NOMO-1 treated with DMSO at 0.1 percent for 48 hours (cell line): ENCODE results near the gene FOXP1.

ENCODE experiments used
- DNase-seq: peaks from one replicate; lab custom pipeline; 2025; ENCODE audit not compliant: unreplicated experiment; lab: John Stamatoyannopoulos, UW

Gene FOXP1

DNA sequence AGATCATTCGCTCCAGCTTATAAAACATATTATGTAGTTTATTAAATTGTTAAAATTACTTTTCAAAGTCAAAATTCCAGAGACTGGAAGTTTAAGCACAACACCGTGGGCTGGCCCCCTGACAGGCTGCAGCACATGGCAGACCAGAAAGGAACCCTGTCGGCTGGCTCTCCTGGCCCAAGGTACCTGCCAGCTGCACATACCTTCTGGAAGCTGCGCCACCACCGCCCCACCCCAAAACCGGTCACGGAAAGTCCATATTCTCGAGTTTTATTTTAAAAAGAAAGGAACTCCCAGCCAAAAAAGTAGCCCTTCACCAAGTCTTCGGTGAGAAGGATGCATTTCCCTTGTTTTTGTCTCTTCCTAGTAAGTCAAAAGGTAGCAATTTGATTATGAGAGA is 94.6 kb downstream of the FOXP1 start:
- DNase-seq, result no peak

DNA sequence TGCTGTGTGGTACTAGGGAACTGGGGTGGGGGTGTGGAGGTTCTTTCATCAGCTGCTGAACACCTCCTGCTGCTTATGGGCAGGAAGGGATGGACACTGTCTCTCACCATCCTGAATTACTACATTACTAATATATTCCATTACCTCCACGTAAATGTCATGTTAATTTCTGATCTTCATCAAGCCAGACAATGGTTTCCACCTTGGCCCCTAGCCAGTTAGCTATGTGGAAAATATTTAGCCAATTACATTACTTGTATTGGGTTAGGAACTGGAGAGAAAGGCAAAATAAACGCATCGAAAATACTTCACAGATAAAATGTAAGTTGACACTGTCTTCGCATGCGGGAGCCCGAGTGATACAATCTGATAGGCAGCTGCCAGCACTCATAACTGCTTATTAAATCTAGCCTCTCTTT is 95.1 kb downstream of the FOXP1 start:
- DNase-seq, result no peak

DNA sequence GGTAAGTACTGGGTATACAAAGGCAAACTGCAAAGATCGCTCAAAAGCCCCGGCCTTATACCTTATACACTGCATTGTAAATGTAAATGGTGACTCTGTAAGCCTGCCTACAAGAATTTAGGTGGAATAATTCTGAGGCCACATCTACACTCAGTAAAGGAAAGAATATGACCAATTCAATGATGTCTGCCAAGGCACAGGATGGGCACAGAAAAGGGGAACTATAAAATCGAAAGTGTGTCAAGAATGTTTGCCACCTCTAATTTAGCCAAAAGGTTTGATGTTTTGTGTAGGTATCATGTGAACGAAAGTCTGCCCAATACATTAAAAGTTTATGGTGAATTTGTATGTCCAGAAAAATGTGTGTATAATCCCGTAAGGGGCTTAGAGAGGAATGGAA is 96.1 kb downstream of the FOXP1 start:
- DNase-seq, result peak; percentile 43

DNA sequence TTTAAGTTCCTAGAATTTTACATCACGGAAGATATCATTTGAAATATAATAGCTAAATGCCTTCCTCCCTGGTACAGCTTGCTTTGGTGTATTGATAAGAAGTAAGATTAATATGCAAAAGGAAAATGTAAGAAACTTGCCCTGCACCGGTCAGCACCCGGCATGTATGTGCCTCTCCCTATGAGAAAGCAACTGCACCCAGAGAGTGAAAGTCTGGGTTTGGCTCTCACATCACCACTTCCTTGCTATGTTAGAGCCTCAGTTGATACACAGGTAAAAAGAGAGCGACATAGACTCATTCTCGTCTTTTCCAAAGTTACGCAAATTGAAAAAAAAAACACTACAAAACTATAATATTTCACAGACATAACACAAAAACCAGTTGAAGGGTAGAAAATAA is 96.7 kb downstream of the FOXP1 start:
- no peak for DNase-seq

DNA sequence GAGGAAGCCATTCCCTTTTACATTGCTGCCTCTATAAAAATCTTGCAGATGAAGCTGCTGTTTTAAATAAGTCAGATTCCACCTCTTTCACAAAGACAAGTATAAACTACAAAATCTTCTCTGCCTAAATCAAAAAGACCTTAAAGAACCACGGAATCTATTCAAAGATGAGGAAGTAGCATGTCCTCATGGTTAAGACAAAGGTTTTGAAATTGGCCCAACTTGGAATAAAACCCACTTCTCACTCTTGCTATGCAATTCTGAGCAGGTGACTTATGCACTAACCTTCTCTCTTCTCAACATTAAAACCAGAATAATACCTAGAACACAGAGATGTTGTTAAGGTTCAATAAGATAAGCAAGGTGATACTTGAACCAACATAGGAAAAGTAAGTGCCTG is 97.6 kb downstream of the FOXP1 start:
- peak; percentile 70 for DNase-seq

DNA sequence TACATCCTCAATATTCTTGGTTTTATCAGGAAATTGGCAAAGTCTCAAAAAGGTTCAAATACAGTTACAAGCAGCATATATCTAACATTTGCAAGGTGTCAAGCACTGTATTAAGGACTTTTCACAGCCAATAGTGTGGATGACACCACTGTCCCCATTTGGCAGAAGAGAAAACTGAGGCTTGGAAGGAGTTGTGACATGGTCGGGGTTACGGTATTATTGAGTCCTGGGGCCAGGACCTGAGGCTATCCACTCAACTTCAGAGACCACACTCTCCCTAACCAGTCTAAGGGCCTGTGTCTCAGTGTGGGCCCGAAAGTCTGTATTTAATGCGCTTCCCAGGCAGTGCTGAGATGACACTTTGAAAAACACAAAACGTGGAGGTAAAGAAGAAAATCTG is 99.1 kb downstream of the FOXP1 start:
- no peak for DNase-seq

DNA sequence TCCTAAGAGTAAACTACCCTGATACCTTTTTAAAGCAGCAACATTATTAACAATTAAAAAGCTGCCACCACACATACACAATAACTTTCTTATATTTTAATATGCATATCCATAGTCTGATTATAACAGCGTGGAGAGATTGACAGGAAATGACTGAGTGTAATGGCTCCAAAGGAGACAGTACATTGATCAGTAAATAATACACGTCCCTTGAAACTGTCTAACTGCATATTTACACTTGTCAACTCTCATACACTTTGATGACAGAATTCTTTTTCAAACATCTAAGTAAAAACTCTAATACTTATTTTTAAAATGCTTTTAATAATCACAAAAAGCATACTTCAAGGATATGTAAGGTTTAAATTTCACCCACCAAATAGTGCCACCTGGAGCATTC is 99.5 kb downstream of the FOXP1 start:
- DNase-seq, result no peak

DNA sequence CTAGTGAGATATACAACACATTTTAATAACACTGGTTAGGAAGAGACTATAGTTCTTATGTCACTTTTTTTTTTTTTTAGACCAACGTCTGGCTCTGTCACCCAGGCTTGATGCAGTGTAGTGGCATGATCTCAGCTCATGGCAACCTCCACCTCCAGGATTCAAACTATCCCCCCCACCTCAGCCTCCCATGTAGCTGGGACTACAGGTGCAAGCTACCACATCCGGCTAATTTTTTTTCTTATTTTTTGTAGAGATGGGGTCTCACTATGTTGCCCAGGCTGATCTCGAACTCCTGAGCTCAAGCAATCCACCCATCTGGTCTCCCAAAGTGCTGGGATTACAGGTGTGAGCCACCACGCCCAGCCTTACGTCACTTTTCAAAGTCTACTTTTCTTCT is 100.8 kb downstream of the FOXP1 start:
- no peak for DNase-seq

DNA sequence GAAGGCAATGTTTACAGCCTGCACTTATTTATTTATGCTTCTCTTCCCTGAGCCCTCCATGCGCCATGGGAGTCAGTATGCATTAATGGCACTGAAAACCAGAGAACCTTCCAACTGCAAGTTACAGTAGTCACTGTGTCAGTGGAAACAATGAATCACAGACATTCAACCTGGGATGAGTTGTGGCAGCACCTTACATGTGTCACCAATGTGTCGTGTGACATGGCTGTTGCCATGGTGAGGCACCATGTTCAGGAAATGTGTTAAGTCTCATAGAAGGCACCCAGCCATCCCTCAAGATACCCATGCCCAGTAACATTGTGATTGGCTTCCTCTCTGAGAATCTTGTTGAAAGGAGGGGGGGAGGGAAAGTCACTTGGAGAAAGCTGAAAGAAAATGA is 105.0 kb downstream of the FOXP1 start:
- no peak for DNase-seq

DNA sequence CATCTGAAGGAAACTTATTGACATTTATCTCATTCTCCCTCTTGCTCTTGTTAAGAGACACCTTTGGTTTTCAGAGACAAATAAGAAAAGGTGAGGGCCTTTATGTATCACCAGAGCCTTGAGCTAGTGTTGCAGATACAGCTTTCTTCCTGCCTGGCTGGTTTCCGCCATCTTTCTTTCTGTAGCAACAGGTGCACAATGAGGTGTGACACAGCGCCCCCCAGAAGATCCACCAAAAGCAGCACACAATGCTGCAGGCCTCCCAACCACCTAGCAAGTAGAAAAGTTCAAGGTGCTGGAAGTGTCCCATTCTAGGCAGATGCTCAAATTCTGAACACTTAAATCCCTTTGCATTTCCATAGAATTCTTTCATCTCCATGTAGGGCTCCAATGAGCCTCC is 106.6 kb downstream of the FOXP1 start:
- no peak for DNase-seq

DNA sequence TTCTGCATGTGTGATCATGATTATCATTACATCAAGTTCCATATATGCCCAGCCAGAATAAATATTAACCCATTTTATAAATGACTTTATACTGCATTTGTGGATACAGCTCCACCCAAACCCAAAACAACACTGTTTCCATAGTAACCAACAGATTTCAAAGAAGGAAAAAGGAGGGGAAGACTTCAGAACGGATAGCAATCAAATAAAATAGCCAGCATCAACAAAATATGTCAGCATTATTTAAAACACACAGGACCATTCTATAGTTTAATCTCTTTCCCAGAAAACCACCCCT is 114.4 kb downstream of the FOXP1 start:
- DNase-seq, result no peak

DNA sequence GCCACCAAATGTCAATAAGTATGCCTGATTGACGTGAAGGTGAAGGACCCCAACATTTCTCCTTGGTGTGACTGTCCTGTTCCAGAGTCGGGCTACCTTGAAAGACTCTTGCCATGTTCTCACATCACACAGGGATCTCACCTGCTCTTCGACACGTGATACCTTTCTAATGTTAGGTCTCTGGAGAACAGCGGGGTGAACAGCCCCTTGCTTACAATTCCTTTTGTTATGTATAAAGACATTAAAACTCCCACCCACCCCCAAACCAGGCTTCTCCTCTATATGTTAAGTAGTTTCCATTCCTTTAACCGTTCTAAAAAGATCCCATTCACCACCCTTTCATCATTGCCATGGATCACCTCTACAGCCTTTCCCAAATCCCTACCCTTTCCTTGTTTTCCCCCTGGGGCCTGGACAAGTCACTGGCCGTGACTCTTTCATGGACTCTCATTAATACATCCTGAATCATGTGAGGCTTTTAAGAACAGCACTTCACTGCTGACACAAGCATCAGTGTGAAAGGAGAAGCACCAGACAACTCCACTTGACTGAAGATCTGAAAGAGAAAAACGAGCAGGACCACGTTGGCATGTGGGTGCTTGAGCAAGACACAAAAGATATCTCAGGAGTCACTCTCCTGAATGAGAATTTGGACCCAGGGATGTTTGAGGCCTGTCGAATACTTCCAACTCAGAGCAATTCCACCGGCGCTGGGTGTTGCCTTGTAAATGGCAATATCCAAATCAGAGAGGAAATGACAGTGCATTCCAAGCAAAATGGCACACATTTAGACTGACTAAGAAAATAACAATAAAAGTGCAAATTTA is 115.0 kb downstream of the FOXP1 start:
- DNase-seq, result no peak

DNA sequence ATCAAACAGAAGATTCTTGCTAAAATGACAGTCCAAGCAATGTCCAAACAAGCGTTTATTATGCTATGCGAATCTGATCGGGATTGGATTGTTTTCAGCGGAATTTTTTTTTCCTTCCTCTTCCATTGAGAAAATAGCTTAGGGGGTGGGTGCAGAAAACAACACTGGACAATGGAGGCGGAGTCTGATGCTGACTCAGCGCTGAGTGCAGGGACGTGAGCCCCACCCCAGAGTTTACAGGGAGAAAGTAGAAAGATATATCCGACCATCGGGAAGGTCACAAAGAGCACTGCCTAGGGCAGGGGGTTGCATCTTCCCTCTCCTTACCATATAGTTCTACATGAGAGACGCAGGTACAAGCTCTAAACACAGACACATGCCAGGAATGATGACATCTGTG is 117.0 kb downstream of the FOXP1 start:
- DNase-seq, result no peak

DNA sequence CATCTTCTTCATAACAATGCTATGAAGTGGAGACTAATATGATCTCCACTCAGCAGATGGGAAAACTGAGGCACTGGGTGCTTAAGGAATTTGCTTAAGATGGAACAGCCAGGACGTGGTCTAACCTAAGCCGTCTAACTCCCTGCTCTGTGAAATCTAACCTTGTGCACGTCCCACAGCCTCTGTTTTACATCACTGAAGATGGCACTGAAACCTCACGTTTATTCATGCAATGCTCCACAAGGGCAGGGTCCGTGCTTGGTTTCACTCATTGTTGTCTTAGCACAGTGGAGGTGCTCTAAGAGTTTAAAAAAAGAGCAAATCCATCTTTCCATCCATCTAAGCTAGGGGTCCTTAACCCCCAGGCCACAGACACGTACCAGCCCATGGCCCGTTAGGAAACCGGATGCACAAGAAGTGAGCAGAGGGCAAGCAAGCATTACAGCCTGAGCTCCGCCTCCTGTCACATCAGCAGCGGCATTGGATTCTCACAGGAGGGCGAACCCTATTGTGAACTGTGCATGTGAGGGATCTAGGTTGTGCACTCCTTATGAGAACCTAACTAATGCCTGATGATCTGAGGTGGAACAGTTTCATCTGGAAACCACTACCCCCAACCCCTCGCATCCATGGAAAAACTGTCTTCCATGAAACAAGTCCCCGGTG is 118.0 kb downstream of the FOXP1 start:
- no peak for DNase-seq

DNA sequence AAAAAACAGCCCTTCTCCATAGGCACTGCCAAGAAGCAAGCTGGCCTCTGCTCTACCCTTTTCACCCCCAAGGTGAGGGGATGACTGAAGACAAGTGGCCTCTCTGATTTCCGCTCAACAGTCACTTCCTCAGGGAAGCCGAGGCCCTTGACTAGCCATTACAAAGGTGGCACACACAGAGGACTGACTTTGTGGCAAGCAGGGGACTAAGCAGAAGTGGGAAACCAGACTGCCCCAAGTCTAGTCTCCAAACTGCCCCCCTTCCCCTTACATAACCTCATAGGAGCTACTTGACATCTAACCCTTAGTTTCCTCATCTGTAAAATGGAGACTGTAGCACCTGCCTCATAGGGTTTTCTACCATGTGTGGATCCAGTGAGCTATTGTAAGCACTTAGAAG is 118.9 kb downstream of the FOXP1 start:
- DNase-seq, result peak; percentile 45

DNA sequence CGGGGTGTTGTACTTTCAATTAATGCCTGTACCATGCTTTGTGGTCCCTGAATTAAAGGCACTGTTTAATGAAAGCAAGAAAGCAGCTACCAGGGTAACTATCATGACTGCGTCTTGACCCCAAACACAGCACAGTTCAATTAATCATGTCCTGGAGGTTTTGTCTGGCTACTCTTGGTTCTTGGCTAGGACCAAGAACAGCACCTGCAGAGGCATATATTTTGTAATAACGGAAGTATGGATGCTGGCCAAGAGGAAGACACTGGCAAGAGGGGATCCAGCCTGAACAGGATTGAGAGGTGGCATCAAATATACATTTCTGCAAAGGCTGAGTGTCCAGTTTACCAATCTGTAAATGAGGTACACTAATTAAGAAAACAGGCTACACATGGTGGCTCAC is 119.9 kb downstream of the FOXP1 start:
- DNase-seq, result no peak

DNA sequence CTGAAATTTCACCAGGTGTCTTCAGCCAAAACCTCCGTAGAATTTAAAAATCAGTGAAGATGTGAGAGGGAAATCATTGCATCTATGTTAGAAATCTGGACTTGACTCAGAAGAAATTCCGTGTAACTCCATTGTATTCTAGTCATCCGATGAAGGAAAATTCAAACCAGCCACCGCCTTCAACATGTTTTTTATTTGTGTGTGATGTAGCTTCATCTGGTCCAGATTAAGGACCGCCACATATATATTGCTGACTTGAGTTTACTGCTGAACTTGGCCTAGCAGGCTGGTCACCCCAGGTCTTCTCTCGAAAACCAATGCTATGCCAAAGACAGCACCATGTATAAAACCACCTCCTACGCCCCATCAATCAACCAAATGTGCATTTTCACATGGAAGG is 120.9 kb downstream of the FOXP1 start:
- no peak for DNase-seq

DNA sequence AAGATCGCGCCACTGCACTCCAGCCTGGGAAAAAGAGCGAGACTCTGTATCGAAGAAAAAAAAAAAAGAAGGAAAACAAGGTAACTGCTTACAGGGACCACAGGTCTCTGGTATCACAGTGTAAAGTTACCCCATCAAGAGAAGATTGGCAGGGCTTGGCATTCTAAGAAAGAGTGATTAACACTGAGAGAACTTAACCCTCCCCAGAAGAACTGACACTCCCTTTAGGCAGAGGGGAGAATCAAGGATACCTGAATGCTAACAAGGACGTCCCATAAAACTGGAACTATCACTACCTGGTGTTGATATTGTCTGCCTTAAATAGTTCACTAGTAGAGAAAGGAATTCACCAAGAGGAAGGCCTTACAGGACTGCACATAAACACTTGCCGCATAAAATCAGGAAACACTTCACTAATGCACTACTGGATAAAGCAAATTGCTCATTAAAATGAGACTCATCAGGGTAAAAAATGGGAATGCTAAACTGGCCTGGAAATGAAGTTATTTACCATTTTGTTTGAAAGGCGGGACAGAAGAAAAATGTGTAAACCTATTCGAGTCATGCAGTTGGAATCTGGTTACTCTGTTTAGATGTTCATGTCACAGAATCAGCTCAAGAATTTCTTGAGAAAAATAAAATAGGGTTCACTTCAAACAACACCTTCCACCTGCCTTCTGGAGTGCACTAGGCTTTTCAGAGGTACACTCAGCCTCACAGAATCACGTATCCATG is 121.6 kb downstream of the FOXP1 start:
- DNase-seq, result no peak

DNA sequence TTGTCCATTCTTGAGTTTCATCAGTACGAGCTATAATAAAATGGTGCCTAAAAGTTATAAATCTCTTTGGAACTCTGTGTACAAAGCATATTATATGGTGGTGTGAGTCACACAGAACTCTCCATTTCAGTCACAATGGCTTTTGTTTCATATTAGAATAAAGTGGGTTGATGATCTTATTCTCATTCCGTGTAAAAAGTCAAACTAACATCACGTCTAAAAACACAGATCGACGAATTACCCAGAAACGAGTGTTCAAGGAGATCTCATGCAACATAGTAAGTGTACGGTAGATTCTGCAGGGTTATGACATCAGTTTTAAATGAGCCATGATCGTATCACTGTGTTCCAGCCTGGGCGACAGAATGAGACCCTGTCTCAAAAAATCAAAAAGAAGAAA is 122.4 kb downstream of the FOXP1 start:
- no peak for DNase-seq

DNA sequence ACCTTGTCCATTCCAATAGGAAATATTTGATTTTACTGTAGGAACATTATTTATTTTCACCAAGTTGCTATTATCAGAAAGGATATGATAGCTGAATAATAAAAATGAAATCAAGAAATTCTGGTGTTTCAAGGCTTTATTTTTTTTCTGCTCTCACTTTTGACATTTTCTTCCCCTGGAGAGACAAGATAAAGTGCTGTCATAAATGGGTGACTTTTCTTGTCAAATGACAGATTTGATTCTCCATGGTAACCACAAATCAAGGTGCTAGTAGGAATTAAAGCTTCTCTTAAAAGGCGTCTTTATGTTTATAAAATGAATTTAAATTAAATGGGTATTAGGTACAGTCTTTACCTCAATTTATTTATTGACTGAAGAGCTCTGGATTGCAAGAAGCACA is 124.6 kb downstream of the FOXP1 start:
- DNase-seq, result no peak

DNA sequence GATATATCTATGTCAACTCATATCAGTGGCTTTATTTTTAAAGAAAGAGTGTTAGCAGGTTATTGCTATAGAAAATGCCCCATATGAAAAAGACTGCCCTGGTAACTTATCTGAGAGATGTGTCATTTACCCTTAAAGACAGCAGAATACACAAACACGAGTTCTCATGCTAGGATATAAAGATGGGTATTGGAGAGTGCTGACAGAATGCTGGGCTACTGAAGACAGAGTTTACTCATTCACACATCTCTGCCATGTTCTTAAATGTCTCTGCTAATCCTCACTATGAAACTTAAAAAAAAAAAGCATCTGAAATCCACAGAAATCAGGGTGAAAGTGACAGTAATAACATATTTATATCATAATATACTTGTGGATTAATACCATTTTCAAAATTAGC is 126.7 kb downstream of the FOXP1 start:
- no peak for DNase-seq

DNA sequence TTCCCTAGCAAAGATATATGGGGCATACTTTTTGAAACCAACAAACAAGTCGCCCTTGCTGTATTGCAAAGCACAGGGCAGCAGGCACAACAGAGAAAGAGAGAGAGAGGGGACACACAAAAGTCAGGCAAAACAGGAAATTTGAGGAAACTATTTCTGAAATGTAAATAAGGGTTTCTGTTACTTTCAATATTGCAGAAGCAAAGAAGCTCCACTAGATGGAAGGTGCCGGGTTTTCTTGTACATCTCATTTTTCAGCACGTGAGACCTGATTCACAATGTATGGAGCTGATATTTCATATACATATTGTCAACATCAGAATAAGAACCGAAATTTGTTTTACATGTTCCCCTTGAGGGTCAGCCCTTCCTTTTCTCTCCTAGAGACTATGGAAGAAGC is 127.4 kb downstream of the FOXP1 start:
- DNase-seq, result peak; percentile 63
